Duodenal mucosa (tissue), 2 donors: ENCODE measurements around the gene ADGRB3.
A peak's percentile ranks its signal among the peaks of the same experiment; 100 is the strongest.

Source experiments
- H3K27ac ChIP-seq: one replicate; pipeline ENCODE4 v1.7.0; 2013; ENCODE audit warnings: low read depth, low read length
- H3K27me3 ChIP-seq, 2 donors: one replicate each; pipeline ENCODE4 v1.7.0; 2013; ENCODE audit warnings: low read length in 2 of 2, control low read depth in 1 of 2; ENCODE audit not compliant: insufficient read depth in 2 of 2, control insufficient read depth in 1 of 2
- H3K36me3 ChIP-seq, 2 donors: one replicate each; pipeline ENCODE4 v1.7.0; 2013; ENCODE audit warnings: low read length in 2 of 2, control low read depth in 1 of 2; ENCODE audit not compliant: insufficient read depth in 2 of 2, control insufficient read depth in 1 of 2
- H3K4me1 ChIP-seq, 2 donors: one replicate each; pipeline ENCODE4 v1.7.0; 2013; ENCODE audit warnings: low read length in 2 of 2, control low read depth in 1 of 2; ENCODE audit not compliant: insufficient read depth in 2 of 2, control insufficient read depth in 1 of 2
- H3K4me3 ChIP-seq, 2 donors: one replicate each; pipeline ENCODE4 v1.7.0; 2013; ENCODE audit warnings: low read length in 2 of 2, low read depth in 1 of 2
- H3K9ac ChIP-seq, 2 donors: one replicate each; pipeline ENCODE4 v1.7.0; 2013; ENCODE audit warnings: low read length in 2 of 2, low read depth in 1 of 2
- H3K9me3 ChIP-seq, 2 donors: one replicate each; pipeline ENCODE4 v1.7.0; 2013; ENCODE audit warnings: low read length in 2 of 2, control low read depth in 1 of 2; ENCODE audit not compliant: control insufficient read depth in 1 of 2

Gene ADGRB3

DNA sequence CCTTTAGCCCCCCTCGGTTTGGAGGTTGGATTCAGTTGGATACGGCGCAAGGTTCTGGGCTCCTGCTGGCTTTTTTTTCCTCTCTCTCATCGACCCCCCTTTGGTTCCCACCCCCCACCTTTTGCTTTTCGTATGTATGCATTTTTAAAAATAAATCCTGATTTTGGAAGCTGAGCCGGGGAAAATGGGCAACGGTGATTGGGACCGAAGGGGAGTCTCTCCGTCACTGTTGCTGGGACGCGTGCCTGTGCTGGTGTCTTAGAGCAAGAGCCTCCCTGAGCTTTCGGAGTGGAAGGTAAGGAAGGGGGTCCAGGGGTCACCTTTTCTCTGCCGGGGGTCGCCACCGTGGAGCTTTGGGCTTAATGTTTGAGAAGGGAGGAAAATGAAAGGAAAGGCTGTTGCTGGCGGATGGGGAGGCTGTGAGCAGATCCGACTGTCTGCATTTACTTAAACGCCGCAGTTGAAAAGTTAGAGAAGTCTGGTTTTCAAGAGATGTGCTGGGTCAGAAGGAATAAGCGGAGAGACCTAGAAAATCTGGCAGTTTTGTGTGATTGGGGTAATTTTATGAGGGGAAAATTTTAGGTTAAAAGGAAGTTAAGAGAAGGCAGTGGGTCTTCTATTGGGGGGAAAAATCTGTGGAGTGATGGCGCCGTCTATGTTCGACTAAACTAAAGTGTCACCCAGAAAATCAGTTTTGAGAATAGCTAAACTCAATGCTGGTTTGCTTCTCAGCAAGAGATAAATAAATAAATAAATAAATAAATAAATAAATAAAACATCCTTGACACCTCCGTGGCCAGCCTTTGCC, 828 bp downstream of the ADGRB3 start:
- no peaks in the 10 kb centered on the region for H3K36me3 ChIP-seq
- H3K4me1 ChIP-seq: peaks cover 2 to 5% of the 10 kb centered on the region in 2 donors
- H3K9ac ChIP-seq: peak overlapping the region in 1 of 2 donors; percentile 18
- no peak overlapping the region for H3K27ac ChIP-seq
- peaks cover 19 to 25% of the 10 kb centered on the region in 2 donors for H3K27me3 ChIP-seq
- no peaks in the 10 kb centered on the region for H3K9me3 ChIP-seq
- peak overlapping the region; percentile 62 to 72 for H3K4me3 ChIP-seq

DNA sequence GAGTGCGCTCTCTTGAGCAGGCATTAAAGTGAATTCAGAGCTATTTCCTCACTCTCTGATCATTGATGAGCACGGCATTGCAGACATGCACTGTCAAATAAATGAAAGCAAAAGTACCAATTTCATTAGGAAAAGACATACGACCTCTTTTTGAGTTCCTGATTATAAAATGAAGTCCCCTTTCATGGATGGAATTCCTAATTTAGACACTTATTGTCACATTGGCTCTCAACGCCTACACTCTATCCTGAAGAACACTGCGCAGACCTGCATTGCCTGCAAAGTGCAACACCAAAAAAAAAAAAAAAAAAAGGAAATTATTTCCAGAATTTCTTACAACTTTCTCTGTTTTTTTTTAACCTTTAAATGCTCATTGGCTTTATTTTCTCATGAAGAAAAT, 1.6 kb downstream of the ADGRB3 start:
- H3K4me3 ChIP-seq: peak overlapping the region in 1 of 2 donors; percentile 8
- H3K27ac ChIP-seq: no peak overlapping the region
- H3K9ac ChIP-seq: no peak overlapping the region

DNA sequence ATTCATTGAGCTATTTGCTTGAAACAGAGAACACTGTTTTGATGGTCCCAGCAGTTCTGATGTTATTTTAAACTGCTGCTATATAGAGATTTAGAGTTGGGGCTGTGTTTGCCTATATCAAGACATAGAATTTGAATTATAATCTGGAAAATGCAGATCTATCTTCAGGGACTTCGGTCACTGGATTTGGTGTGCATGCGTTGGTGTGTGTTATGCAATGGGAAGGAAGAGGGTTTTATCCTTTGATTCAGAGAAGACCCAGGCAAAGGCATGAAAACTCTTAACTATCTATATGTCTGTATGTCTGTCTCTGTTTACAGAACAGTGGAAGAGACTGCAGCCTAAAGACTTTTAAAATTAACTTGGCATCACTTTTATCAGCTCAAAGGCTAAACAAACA, 2.0 kb downstream of the ADGRB3 start:
- H3K27me3 ChIP-seq: peaks cover 19 to 25% of the 10 kb centered on the region in 2 donors

More for the DNA sequence above, 1.6 kb downstream of the ADGRB3 start:
- Histone ChIP-seq H3K36me3 (no peaks in the 10 kb centered on the region), H3K4me1 (peaks cover 4 to 5% of the 10 kb centered on the region in 2 donors), H3K27me3 (peaks cover 19 to 25% of the 10 kb centered on the region in 2 donors), H3K9me3 (no peaks in the 10 kb centered on the region)

DNA sequence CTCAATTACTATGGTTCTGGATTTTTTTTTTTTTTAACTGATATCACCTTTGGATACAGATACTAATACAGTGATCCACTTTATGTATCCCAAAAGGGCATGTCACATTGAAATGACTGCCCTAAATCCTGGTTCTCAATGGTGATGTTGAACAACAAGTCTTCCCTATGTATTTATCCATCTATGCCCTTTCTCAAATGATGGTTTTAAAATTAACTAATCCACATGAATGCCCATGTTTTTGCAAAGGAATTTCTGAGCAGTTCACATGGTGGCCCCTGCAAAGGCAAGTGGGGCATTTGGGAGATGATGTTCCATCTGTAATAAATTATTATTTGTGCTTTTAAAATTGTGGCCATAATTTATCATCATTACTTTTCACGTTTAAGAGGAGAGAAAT, 2.7 kb downstream of the ADGRB3 start:
- no peak overlapping the region for H3K27ac ChIP-seq
- peaks cover 4 to 5% of the 10 kb centered on the region in 2 donors for H3K4me1 ChIP-seq
- no peaks in the 10 kb centered on the region for H3K36me3 ChIP-seq
- H3K9me3 ChIP-seq: no peaks in the 10 kb centered on the region
- H3K27me3 ChIP-seq: peaks cover 19 to 25% of the 10 kb centered on the region in 2 donors
- H3K9ac ChIP-seq: no peak overlapping the region
- no peak overlapping the region for H3K4me3 ChIP-seq

More for the DNA sequence above, 2.0 kb downstream of the ADGRB3 start:
- Histone ChIP-seq H3K36me3 (no peaks in the 10 kb centered on the region), H3K27ac (no peak overlapping the region), H3K4me3 (no peak overlapping the region), H3K9ac (no peak overlapping the region), H3K4me1 (peaks cover 4 to 5% of the 10 kb centered on the region in 2 donors), H3K9me3 (no peaks in the 10 kb centered on the region)

DNA sequence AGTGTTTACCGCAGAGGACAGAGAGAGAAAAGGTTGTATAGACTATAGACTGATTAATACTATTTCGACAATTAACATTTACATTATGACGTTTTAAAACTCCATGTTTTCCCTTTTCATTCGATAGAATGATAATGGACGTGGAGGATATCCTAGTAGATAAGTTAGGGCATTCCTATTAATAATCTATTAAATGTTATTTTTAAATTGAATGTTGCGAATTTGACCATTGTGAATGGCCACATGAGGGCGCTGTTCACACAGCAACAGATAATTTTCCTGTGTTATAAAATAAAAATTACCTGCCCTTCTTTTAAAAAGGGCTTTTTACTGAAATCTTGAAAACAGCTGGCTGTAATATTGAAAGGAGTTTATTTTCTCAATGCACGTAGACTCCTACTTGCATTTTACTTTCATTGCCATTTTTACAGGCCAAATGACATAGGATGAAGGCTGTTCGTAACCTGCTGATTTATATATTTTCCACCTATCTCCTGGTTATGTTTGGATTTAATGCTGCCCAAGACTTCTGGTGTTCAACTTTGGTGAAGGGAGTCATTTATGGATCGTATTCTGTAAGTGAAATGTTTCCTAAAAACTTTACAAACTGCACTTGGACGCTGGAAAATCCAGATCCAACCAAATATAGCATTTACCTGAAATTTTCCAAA, 3.3 kb downstream of the ADGRB3 start:
- Histone ChIP-seq H3K27me3 (peaks cover 19 to 25% of the 10 kb centered on the region in 2 donors), H3K36me3 (no peaks in the 10 kb centered on the region), H3K4me1 (peaks cover 4 to 5% of the 10 kb centered on the region in 2 donors), H3K9ac (no peak overlapping the region), H3K9me3 (no peaks in the 10 kb centered on the region), H3K27ac (no peak overlapping the region), H3K4me3 (no peak overlapping the region)

DNA sequence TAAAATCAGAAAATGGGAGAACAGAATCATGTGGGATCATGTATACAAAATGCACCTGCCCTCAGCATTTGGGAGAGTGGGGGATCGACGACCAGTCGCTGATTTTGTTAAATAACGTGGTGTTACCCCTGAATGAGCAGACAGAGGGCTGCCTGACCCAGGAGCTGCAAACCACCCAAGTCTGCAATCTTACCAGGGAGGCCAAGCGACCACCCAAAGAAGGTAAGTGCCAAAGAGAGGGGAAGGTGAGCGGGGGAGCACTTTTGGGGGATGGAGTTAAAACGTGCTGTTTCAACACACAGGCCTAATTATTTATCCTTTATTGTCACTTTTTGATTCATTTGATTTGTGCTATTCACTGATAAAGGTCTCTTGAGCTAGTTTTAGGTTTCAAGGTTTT, 4.1 kb downstream of the ADGRB3 start:
- Histone ChIP-seq H3K9me3 (no peaks in the 10 kb centered on the region), H3K9ac (no peak overlapping the region), H3K27me3 (peaks cover 12 to 20% of the 10 kb centered on the region in 2 donors), H3K4me1 (peaks cover 4 to 5% of the 10 kb centered on the region in 2 donors), H3K4me3 (no peak overlapping the region), H3K27ac (no peak overlapping the region), H3K36me3 (no peaks in the 10 kb centered on the region)

DNA sequence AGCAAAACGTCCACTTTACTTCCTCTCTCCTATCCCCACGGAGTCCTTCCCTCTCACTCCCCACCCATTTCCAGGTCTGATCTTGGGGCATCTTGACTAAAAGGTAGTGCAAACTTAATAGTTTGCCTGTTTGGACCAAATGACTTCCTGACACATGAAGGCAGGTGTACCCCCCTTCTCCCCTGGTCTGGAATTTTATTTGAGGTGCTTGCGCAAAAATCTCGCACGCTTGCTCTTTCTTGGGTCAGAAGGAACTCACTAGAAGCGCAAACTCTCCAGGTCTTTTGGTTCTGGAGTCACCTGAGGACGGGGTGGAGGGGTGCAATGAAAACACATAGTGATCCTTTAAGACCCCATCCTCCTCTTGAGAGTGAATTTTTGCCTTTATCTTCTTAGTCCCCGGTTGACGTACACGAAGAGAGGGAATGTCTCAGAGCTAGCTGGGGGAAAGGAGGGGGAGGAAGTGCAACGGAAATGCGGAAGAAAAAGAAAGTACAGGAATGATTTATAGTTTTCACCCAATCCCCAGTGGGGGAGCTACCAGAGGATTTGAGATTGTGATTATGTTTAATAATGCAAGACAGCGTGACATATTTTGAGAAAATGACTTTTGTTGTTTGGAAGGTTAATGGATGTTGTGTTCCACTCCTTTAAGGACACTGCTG, 4.9 kb downstream of the ADGRB3 start:
- peaks cover 4 to 5% of the 10 kb centered on the region in 2 donors for H3K4me1 ChIP-seq
- H3K4me3 ChIP-seq: peak overlapping the region; percentile 39 to 41
- no peaks in the 10 kb centered on the region for H3K9me3 ChIP-seq
- H3K9ac ChIP-seq: peak overlapping the region in 1 of 2 donors; percentile 6
- peaks cover 11 to 15% of the 10 kb centered on the region in 2 donors for H3K27me3 ChIP-seq
- no peak overlapping the region for H3K27ac ChIP-seq
- H3K36me3 ChIP-seq: no peaks in the 10 kb centered on the region

DNA sequence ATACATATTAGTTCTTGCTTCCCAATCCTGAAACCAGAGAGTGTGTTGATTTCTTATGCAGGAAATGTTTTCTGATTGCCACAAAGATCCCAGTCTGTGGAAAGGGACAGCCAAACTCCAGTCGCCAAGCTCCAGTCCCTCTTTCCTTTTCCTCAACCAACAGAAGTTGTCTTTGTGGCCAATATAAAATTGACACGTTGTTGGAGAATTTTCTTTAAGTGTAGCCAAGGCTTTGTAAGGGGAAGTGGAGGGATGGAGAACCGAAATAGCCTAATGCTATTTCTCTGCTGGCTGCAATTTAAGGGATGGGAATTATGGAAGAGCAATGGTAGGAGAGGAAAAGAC, 5.4 kb downstream of the ADGRB3 start:
- peak overlapping the region in 1 of 2 donors; percentile 39 for H3K4me3 ChIP-seq
- H3K27ac ChIP-seq: no peak overlapping the region
- H3K4me1 ChIP-seq: peaks cover 2 to 4% of the 10 kb centered on the region in 2 donors
- H3K9me3 ChIP-seq: no peaks in the 10 kb centered on the region
- H3K27me3 ChIP-seq: peaks cover 11 to 15% of the 10 kb centered on the region in 2 donors
- H3K9ac ChIP-seq: no peak overlapping the region
- no peaks in the 10 kb centered on the region for H3K36me3 ChIP-seq

DNA sequence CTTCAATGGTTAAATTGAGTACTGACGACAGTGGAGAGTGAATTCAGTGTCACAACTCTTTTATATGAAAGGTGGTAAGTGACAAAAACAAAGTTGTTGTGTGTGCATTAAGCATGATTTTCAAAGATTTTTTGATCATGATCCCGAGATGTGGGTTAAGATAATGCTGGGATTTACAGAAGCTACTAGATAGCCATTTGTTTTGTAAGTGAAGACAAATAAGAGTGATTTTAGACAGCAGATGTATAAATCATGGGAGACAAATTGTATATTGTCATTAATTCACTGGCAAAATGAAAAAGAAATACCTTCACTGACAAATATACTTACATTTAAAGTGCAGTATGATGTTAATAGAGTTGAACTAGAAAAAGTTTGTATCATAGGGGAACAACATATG, 6.1 kb downstream of the ADGRB3 start:
- Histone ChIP-seq H3K4me3 (no peak overlapping the region), H3K36me3 (no peaks in the 10 kb centered on the region), H3K27ac (no peak overlapping the region), H3K4me1 (peaks cover 0 to 4% of the 10 kb centered on the region in 2 donors), H3K9ac (no peak overlapping the region), H3K9me3 (no peaks in the 10 kb centered on the region), H3K27me3 (peaks cover 8 to 9% of the 10 kb centered on the region in 2 donors)

DNA sequence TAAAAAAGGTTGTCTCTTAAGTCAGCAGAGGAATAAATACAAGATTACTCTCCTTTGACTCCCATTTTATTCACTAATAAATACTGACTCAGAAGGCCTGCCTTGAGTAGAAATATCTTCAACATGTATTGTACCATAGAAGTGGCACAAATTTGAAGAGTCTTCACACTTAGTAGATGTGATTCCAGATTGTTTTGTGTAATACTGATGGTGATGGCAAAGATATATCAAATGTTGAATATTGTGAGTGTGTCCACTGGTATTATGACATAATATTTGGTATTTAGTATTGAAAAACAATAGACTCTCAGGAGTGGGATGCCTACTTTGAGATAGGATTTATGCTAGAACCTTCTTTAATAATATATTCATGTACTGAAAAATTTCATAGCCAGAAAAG, 7.0 kb downstream of the ADGRB3 start:
- Histone ChIP-seq H3K9me3 (no peaks in the 10 kb centered on the region), H3K36me3 (no peaks in the 10 kb centered on the region), H3K9ac (no peak overlapping the region), H3K4me3 (no peak overlapping the region), H3K27ac (no peak overlapping the region), H3K4me1 (peaks cover 0 to 4% of the 10 kb centered on the region in 2 donors), H3K27me3 (peaks cover under 1 to 5% of the 10 kb centered on the region in 2 donors)
